ENCODE results near the gene GEMIN7.

Gene GEMIN7

DNA sequence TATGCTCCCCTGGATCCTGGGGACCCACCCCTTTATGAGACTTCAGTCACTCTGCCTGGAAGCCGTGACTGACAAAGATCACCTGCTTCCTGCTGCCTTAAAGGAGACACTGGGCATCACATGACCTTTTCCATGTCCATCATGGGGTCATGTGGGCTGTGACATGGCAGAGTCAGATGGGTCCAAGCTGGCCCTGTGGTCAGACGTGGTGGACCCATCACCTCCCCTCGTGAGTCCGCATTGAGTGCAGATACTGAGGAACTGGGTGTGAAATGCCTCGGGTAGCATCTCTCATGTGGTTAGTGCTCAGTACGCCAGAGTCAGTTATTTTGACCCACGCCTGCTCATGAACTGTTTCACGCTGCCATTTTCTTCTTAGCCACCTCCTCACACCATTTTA lies 54.6 kb downstream of the GEMIN7 start:
- DNase-seq = no peak

DNA sequence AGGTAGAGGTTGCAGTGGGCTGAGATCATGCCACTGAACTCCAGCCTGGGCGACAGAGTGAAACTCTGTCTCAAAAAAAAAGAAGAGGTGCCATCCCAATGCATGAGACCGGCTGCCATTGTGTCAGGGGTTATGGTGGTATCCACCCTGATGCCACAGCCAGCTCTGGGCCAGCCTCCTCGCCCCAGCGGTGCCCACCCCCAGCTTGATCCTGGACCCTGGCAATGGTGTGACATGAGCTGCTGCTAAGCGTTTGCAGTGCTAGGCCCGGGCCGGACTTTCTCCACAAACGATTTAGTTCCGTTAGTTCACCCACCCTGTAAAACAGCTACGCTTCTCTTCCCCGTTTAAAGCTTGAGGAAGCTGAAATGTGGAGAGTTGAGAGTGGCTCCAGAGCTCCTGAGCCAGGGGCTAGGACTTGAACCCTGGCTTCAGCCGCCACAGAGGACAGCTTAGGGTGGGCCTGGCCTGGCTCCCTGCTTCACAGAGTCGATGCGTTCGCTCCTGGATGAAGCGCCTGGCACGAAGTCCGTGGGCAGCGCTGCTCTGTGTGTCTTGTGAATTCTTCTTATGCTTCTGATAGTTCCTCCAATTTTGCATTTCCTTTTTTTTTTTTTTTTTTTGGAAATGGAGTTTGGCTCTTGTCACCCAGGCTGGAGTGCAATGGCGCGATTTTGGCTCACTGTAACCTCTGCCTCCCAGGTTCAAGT lies 56.3 kb downstream of the GEMIN7 start:
- no peak for DNase-seq

DNA sequence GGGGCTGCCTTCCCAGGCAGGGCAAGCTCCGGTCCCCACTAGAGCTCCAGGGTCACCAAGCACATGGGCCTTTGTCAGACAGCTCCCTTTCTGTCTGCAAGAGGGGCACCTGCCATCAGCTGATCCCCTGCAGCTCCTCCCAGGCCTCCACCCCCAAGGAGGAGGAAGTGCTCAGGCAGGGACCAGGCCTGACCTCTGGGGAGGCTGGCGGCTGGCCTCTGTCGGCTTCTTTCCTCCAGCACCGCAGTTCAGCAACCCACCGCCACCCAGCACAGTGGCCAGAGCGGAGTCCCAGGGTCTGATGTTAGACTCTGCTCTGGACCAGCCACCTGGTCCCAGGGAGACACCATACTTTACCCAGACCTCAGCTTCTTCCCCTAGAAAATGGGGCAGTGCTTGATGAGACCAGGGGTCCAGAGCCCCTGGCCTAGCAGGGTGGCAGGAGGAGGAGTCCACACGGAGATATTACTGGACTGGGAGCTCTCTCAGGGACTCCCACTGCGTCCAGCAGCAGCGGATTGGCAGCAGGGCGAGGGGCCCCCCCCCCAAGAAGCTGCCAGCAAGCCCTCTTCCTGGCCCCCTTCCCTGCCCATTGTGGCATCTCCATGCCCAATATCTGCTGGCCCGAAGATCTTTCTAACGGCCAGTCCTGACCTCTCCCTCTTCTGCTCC lies 57.6 kb downstream of the GEMIN7 start:
- DNase-seq = no peak

DNA sequence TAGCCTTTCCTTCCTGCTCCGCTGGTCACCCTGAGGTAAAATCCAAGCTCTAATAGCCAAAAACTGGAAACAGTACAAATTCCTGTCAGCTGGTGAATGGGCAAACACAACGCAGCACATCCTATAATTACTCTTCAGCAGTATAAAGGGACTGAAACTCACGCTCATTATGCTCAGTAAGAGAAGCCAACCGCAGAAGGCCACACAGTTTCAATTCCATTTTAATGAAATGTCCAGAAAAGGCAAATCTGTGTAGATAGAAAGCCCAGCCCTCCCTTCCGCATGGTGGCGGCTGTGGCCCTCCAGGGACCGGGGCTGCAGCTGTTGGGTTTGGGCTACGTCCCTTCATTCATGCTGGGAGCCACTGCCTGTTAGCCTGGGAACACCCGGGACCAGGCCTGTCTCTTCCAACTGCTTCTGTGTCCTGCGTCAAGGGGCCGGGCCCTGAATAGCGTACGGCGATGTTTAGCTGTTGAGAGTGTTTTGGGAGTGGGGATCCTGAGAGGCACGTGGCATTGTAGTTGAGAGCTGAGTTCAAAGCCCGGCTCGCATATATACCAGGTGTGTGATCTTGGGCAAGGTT lies 58.2 kb downstream of the GEMIN7 start:
- no peak for DNase-seq

DNA sequence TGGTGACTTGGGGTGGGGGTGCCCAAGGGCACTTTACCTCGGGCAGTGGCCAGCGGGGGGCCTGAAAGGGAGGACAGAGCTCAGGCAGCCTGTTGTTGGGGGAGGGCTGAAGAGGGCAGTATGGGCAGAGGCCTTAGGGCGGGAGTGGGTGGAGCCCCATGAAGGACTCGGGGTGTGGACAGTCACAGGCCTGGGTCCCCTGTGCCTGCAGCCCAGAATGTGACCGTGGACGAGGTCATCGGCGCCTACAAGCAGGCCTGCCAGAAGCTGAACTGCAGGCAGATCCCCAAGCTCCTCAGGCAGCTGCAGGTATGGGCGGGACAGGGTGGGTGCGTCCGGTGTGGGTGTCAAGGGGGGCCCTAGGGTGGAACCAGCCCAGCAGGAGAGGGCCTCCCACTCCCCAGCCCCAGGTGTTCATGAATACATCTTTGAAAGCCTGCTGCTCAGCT lies 59.3 kb downstream of the GEMIN7 start:
- DNase-seq = no peak

DNA sequence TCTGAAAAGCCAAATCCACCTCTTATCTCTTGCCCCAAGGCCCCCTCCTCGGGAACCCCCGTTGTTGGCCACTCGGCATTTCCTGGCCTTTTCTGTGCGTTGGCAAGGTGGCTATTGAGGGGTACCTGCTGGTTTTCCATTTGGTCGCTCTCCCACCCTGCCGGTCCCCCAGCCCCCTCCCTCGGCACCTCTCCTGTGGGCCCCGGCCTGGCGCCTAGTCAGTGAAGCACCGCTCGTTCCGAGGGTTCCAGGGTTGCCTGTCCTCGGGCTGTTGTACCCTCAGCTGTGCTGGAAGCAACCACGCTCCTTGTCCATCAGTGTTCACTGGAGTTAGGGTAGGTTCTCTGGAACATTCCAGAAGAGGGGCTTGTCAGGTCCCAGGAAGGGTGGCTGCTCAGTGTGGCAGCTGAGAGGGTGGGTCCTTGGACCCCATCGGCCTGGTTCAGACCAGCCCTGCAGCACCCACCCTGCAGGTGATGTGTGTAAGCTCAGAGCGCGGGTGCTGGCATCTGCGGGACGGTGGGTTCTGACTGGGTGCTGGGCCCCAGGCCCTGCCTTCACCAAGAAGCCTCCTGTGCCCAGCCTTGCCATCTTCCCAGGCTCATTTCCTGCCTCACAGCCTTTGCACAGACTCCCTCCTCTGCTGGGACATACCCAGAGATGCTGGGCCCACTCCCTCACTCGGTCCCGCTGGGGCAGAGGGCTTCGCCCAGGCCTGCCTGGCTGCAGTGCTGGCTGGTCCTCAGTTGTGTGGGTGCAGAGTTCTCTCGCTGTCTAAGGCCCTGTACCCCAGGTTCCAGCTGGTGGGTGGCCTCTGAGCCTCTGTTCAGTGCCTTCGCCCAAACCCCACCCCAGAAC lies 60.5 kb downstream of the GEMIN7 start:
- no peak for DNase-seq

DNA sequence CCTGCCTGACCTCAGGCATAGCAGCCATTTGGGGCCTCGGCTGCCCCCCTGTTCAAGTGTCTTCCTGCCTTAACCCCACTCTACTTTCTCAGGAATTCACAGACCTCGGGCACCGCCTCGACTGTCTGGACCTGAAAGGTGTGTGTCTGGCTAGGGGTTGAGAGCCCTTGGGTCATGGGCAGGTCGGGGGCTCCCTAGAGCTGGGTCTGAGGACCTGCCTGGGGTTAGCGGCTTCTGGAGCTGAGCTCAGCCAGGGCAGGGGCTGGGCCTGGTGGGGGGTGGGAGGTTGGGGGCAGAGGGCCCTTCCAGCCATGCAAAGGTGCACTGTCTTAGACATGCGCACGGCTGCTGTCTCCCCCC lies 61.1 kb downstream of the GEMIN7 start:
- no peak for DNase-seq

DNA sequence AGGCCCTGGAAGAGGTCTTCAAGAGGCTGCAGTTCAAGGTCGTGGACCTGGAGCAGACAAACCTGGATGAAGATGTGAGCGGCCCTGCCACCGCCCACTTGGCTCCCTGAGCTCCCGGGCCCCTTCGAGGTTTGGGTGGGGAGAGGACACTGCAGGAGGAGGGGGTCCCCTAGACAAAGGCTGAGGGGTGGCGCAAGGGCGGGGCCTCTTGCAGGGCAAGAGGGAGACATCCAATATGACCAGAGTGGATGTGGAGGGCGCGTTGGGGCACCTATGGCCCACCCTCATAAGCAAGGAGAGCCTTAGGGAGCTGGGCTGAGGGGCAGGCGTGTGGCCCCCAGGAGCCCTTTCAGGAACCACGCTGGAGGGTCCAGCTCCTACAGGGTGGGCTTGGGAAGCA lies 61.5 kb downstream of the GEMIN7 start:
- no peak for DNase-seq

Measured in NCI-H1048 (cell line).